Transverse colon (tissue), 4 donors: ENCODE measurements around the gene CCNC.

Experiments used
- POLR2AphosphoS5 ChIP-seq, 3 donors: sonication (generic); formaldehyde crosslinking; IDR thresholded peaks; one replicate each; pipeline ENCODE4 v1.6.1; 2016; ENCODE audit warnings: antibody characterized with exemption in 3 of 3
- TF ChIP-seq, protein P1 (sequence below), 5 experiments: fragments of 200-600 bp in 3 of 5; fragments of 450-650 bp in 2 of 5; sonication (generic) in 3 of 5; IDR thresholded peaks; 1 replicate in 2 of 5; 2 replicates in 3 of 5; pipeline ENCODE4 v1.5.1; 2016 to 2017; ENCODE audit warnings: antibody characterized with exemption in 5 of 5, inconsistent platforms in 3 of 5, mild to moderate bottlenecking in 2 of 5, moderate library complexity in 1 of 5

DNA sequence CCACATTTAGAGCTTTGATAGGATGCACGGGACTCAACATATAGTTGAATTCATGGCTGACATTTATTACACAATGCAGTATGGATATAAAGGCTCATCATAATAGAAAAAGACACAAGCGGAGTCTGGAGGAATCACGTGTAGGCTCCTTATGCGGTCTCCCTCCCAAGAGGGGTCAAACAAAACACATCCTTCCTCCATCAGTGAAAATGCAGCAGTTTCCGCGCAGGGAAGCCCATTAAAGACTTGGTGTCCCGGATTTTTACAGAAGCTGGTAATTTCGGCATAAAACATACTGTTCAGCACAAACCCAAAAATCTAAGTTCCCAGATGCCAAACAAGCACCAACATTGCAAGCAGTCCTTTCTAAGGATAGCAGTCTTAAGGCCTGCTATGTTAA is 54.4 kb downstream of the CCNC start:
- TF ChIP-seq POLR2AphosphoS5 (IDR thresholded peaks at IDR 0.05), result no peak
- TF ChIP-seq, protein P1, sequence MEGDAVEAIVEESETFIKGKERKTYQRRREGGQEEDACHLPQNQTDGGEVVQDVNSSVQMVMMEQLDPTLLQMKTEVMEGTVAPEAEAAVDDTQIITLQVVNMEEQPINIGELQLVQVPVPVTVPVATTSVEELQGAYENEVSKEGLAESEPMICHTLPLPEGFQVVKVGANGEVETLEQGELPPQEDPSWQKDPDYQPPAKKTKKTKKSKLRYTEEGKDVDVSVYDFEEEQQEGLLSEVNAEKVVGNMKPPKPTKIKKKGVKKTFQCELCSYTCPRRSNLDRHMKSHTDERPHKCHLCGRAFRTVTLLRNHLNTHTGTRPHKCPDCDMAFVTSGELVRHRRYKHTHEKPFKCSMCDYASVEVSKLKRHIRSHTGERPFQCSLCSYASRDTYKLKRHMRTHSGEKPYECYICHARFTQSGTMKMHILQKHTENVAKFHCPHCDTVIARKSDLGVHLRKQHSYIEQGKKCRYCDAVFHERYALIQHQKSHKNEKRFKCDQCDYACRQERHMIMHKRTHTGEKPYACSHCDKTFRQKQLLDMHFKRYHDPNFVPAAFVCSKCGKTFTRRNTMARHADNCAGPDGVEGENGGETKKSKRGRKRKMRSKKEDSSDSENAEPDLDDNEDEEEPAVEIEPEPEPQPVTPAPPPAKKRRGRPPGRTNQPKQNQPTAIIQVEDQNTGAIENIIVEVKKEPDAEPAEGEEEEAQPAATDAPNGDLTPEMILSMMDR (IDR thresholded peaks at IDR 0.05), result no peak
